NCI-H1092 (cell line): ENCODE results near the gene RTCB.
"Not testable (repeated sequence)": the region's sequence is repeated elsewhere in the genome, so short reads cannot be mapped to it uniquely, and the experiment has no call there.

Source experiments
- DNase-seq: peaks from one replicate; lab custom pipeline; 2025; lab: John Stamatoyannopoulos, UW

RTCB gene

GRCh38 chr22:32389685-32390084, 22.4 kb downstream of the RTCB start:
- DNase-seq: no peak

- no peak for DNase-seq
Observed at GRCh38 chr22:32385681-32386080, 26.4 kb downstream of the RTCB start.

- DNase-seq: no peak
Observed at GRCh38 chr22:32380991-32381390, 31.1 kb downstream of the RTCB start.

- DNase-seq: no peak
Observed at GRCh38 chr22:32378707-32379272, 33.3 kb downstream of the RTCB start.

GRCh38 chr22:32376681-32377080, 35.4 kb downstream of the RTCB start:
- no peak for DNase-seq

- no peak for DNase-seq
Observed at GRCh38 chr22:32375678-32376450, 36.2 kb downstream of the RTCB start.

- no peak for DNase-seq
Observed at GRCh38 chr22:32364210-32364609, 47.8 kb downstream of the RTCB start.

GRCh38 chr22:32361257-32361656, 50.8 kb downstream of the RTCB start:
- DNase-seq: no peak

GRCh38 chr22:32360096-32360495, 52.0 kb downstream of the RTCB start:
- not testable (repeated sequence) for DNase-seq

- not testable (repeated sequence) for DNase-seq
Observed at GRCh38 chr22:32357567-32357966, 54.5 kb downstream of the RTCB start, which contains the start of gene RFPL3. Gene RFPL3, plus strand, starts transcription at chr22:32357867. Its CDS starts 205 bp downstream, at chr22:32358072.

GRCh38 chr22:32355760-32356159, 56.3 kb downstream of the RTCB start:
- peak; percentile 17 for DNase-seq

GRCh38 chr22:32354360-32355351, 57.4 kb downstream of the RTCB start:
- DNase-seq: no peak

- no peak for DNase-seq
Observed at GRCh38 chr22:32353840-32354239, 58.2 kb downstream of the RTCB start.

GRCh38 chr22:32353292-32353691, 58.8 kb downstream of the RTCB start:
- no peak for DNase-seq

GRCh38 chr22:32352681-32353080, 59.4 kb downstream of the RTCB start:
- no peak for DNase-seq

GRCh38 chr22:32351875-32352274, 60.2 kb downstream of the RTCB start:
- DNase-seq: not testable (repeated sequence)

GRCh38 chr22:32348031-32348611, 63.9 kb downstream of the RTCB start:
- no peak for DNase-seq

- no peak for DNase-seq
Observed at GRCh38 chr22:32343941-32344340, 68.1 kb downstream of the RTCB start.

- DNase-seq: no peak
Observed at GRCh38 chr22:32342977-32343376, 69.1 kb downstream of the RTCB start.

- no peak for DNase-seq
Observed at GRCh38 chr22:32341122-32341740, 70.8 kb downstream of the RTCB start.

GRCh38 chr22:32340411-32340810, 71.6 kb downstream of the RTCB start:
- no peak for DNase-seq
